Measurements from ENCODE around the gene ZSCAN21.
"Not testable (repeated sequence)": the region's sequence is repeated elsewhere in the genome, so short reads cannot be mapped to it uniquely, and the experiment has no call there.

The ZSCAN21 gene

DNA sequence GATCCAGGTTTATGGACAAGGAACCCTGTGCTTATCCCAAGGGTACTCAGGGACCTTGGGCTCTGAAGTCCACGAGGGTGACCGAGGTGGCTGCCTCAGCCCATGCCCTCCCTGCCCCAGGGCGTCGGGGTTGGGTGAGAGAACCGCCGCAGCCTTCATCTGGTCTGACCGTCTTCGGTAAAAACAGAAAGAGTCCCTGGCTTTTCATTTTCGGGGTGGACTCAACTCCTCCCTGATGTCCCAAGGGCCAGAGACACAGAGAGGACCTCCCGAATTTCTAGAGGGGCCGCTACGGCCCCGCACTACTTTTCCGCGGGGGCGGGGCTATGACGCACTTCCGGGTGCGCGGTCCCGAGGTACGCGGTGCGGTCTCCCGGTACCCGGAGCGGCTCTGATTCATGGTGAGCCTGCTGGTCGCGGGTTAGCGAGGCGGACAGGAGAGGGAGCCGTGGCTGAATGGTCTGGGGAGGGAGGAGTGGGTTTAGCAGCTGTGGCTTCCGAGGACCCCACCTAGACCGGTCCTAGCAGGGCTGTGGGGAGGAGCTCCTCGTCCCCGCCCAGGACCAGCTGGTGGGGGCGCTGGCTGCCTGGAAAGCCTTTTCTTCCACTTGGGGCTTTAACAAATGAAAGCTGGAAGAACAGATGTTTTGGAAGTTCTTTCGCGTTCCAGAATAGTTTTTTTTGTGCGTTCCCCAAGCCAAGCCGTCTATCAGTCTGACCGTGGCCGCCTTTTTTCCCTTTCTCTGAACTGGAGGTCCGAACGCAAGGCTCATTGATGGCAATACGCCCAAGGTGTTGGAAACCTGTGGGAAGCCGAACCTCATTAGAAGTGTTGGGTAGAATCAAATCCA, at the start of gene ZSCAN21:
Gene ZSCAN21 (plus strand): TSS at position 334 of the 851 bp plus-strand sequence. CDS start 7,233 bp downstream, outside the sequence.
- no peak for FAIRE-seq
- DNase-seq (ENCODE audit: extremely low spot score, insufficient read length, low read depth): peak; percentile 79

GRCh38 chr7:100000239-100000638, 49.3 kb upstream of the ZSCAN21 start:
- FAIRE-seq: no peak
- no peak for DNase-seq (ENCODE audit: extremely low spot score, insufficient read length, low read depth)

DNA sequence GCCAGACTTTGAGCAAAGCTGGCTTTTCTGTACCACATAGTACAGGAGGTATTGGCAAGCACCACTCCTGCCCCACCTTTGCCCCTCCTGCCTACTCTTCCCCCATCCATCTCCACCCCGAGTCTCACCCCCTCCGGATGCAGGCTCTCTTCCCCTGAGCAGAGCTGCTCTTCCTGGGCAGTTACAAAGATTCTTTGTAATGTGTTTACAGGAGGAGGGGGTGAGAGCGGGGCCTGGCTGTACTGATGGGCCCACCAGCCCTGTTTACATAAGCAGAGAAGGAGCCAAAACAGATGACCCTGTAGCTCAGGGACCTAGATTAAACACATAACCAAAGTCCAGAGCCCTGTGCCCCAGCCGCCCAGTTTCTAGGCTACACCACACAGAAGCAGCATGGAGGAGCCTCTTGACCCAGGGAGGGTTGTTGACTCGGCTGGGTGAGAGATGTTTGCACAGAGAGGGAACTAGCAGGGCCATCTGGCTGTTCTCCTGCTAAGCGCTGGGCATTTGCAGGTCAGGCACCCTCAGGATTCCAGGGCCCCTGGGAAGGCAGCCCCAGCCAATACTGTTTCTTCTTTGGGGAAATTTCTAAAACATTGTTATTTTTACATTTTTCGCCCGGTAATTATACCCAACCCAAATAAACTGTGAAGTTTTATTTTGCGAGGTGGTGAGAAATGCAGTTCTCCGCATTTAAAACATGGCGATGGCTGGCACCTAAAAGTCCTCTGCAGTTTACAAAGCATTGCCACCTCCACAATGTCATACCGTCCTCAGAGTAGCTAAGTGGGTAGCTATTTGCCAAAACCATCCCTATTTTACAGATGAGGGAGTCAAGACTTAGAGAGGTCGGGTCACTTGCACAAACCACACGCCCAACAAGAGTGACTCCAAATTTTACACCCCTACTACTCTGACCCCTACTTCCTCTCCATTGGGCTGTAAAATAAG, 45.6 kb upstream of the ZSCAN21 start:
- no peak for FAIRE-seq
- no peak for DNase-seq (ENCODE audit: extremely low spot score, insufficient read length, low read depth)

DNA sequence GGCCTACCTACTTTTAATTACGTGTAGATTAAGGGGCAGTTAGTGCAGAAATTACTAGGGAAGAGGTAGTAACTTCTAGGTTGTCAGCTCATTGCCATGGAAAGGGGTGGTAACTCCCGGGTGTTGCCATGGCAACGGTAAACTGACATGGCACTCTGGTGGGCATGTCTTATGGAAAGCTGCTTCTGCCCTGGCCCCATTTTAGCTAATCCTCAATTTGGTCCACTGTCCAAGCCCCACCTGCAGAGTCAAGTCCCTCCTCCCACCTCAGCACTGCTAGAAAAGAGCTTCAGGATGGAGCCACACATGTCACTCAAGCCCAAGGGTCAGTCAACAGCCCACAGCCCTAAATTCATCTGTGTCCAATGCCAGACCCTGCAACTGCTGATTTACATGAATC, 41.7 kb upstream of the ZSCAN21 start:
- DNase-seq (ENCODE audit: extremely low spot score, insufficient read length, low read depth): no peak
- no peak for FAIRE-seq

GRCh38 chr7:100008525-100008924, 41.0 kb upstream of the ZSCAN21 start:
- FAIRE-seq (no peak), DNase-seq (ENCODE audit: extremely low spot score, insufficient read length, low read depth) (no peak)

GRCh38 chr7:100009952-100010351, 39.6 kb upstream of the ZSCAN21 start:
- not testable (repeated sequence) for DNase-seq (ENCODE audit: extremely low spot score, insufficient read length, low read depth); FAIRE-seq

- no peak for FAIRE-seq
- DNase-seq (ENCODE audit: extremely low spot score, insufficient read length, low read depth): no peak
These were observed 38.7 kb upstream of the ZSCAN21 start for GRCh38 chr7:100010901-100011300.

GRCh38 chr7:100011516-100011915, 38.1 kb upstream of the ZSCAN21 start:
- FAIRE-seq (no peak), DNase-seq (ENCODE audit: extremely low spot score, insufficient read length, low read depth) (no peak)

- DNase-seq (ENCODE audit: extremely low spot score, insufficient read length, low read depth); FAIRE-seq: not testable (repeated sequence)
These were observed 36.9 kb upstream of the ZSCAN21 start for GRCh38 chr7:100012385-100013327.

DNA sequence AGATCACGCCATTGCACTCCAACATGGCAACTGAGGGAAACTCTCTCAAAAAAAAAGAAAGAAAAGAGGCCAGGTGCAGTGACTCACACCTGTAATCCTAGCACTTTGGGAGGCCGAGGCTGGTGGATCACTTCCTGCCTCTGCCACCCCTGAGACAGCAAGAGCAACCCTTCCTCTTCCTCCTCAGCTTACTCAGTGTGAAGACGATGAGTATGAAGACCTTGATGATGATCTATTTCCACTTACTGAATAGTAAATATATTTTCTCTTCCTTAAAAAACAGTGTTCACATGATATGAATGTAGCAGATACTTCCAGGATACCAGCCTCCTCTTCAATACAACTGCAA, 36.3 kb upstream of the ZSCAN21 start:
- FAIRE-seq (no peak), DNase-seq (ENCODE audit: extremely low spot score, insufficient read length, low read depth) (no peak)

GRCh38 chr7:100015232-100016214, 34.1 kb upstream of the ZSCAN21 start, which contains the start of gene ZKSCAN1:
Gene ZKSCAN1 (plus strand): TSS chr7:100015596. CDS start chr7:100023507, 7,911 bp downstream.
- peak; percentile 91 for FAIRE-seq
- peak; percentile 98 for DNase-seq (ENCODE audit: extremely low spot score, insufficient read length, low read depth)

GRCh38 chr7:100016215-100016901, 33.2 kb upstream of the ZSCAN21 start:
- DNase-seq (ENCODE audit: extremely low spot score, insufficient read length, low read depth): no peak
- no peak for FAIRE-seq

- FAIRE-seq (no peak), DNase-seq (ENCODE audit: extremely low spot score, insufficient read length, low read depth) (no peak)
These were observed 32.3 kb upstream of the ZSCAN21 start for GRCh38 chr7:100017300-100017699.

DNA sequence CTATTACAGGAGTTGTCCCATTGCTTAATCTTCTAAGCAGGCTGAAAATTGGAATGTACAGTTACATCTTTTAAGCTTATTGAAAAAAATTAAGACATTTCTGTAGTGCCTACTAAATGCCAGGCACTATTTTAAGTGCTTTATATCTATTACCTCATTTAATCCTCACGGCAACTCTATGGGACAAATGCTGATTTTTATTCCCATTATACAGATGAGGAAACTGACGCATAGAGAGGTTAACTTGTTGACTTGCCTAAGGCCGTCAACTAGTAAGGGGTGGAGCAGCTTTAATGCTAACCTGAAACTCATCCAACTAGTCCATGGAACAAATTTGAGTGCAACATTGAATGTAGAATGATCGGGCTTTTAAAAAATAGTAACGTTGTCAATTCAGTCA, 31.7 kb upstream of the ZSCAN21 start:
- FAIRE-seq (no peak), DNase-seq (ENCODE audit: extremely low spot score, insufficient read length, low read depth) (no peak)

- FAIRE-seq (no peak), DNase-seq (ENCODE audit: extremely low spot score, insufficient read length, low read depth) (no peak)
These were observed 29.7 kb upstream of the ZSCAN21 start for GRCh38 chr7:100019908-100020307.

DNA sequence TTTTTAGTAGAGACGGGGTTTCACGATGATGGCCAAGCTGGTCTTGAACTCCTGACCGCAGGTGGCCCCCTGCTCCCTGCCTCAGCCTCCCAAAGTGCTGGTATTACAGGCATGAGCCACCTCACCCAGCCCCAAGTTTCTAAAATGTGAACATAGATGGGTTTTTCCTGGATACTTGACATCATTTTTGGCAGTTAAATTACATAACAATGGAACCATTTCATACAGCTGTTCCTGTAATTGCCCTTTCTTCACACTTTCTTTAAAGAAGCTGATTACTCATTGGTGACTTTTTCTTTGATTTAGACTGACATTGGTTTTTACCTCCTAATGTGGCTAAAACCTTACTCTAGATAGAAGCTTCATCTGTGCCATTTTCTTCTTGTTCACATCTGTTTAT, 28.3 kb upstream of the ZSCAN21 start:
- no peak for FAIRE-seq
- no peak for DNase-seq (ENCODE audit: extremely low spot score, insufficient read length, low read depth)

DNA sequence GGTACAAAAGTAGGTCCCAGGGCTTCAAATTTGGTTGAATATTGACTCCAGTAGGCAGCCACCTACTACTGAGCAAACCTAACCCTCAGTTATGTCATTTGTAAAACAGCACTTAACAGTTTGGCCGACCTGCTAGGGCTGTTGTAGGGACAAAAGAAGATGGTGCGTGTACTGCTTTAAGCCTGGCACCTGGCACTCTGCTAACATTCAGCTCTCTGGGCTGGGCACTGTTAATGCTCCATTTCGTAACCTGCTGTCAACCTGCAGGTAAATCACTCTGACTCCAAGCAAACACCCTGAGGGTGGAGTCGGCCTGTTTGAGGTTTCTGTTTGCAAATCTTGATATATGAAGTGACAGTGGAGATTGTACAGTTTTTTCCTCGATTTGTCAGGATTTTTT, 27.0 kb upstream of the ZSCAN21 start:
- DNase-seq (ENCODE audit: extremely low spot score, insufficient read length, low read depth): no peak
- FAIRE-seq: no peak

- FAIRE-seq (no peak), DNase-seq (ENCODE audit: extremely low spot score, insufficient read length, low read depth) (no peak)
These were observed 26.0 kb upstream of the ZSCAN21 start for GRCh38 chr7:100023526-100023925.
